GM15510 (cell line): ENCODE results near the gene PROCA1.

Experiments
- POLR2A ChIP-seq: IDR thresholded peaks from 3 replicates; pipeline ENCODE4 v1.6.1; 2011; ENCODE audit warnings: borderline replicate concordance; ENCODE audit not compliant: insufficient read length; ENCODE audit errors: extremely low read depth

Gene PROCA1

GRCh38 chr17:28735242-28735722 is 23.6 kb upstream of the PROCA1 start:
- TF ChIP-seq POLR2A: no peak

- TF ChIP-seq POLR2A: no peak
These were observed 23.1 kb upstream of the PROCA1 start for GRCh38 chr17:28734712-28735241.

GRCh38 chr17:28733346-28733745 is 21.7 kb upstream of the PROCA1 start:
- no peak for TF ChIP-seq POLR2A

DNA sequence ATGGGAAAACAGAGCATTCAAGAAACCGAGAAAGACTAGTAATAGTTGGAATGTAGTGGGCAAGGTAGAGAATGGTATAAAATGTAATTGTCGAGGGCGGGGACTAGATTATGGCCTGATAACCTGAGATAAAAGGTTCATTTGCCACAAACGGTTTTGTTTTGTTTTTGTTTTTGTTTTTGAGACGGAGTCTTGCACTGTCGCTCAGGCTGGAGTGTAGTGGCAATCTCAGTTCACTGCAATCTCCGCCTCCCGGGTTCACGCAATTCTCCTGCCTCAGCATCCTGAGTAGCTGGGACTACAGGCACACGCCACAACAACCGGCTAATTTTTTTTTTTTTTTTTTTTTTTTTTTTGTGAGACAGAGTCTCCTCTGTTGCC is 18.3 kb upstream of the PROCA1 start:
- no peak for TF ChIP-seq POLR2A

GRCh38 chr17:28728364-28729200 is 16.9 kb upstream of the PROCA1 start, which contains the start of gene NEK8:
Gene NEK8 (plus strand): TSS chr17:28728788. CDS start chr17:28728814, 26 bp downstream.
- peak; percentile 73 for TF ChIP-seq POLR2A

DNA sequence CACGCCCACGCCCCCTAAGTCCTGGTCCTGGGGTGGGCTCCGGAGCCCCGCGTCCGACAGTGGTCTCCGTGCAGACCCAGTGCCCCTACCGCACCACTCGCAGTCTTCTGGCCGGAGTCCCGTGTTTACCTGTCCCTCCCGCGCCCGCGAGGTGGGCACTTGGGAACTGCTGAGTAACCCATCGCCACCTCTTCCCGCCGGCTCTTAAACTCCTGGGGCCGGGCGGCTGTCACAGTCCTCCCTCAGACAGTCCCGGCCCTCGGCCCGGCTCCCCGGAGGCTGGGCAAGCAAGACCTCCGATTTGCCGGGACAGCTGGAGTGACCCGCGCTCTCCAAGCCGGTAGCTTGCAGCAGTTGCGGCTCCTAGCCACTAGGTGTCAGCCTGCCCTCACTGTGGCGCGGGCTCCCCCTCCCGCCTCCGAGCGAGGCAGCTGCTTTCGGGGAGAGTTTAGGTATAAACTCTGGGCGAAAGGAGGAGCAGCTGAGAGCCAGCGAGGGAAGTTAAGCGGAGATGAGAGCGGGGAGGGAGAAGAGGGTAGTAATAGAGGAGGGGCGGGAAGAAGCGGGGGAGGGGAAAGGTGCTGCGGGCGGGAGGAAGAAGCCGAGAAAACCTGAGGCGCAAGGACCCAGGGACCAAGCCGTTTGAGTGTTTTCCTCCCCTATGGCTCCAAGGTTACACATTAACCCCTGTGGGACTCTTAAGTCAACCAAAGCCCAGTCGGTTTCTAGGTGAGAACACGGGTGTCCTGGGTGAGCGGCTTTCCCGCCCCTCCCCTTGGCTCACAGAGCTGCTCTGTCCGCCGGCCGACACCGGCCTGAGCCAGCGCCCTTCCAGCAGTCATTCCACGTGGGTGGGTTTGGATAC is 15.2 kb upstream of the PROCA1 start:
- peak; percentile 62 for TF ChIP-seq POLR2A

GRCh38 chr17:28726226-28726626 is 14.5 kb upstream of the PROCA1 start, which contains the start of gene TLCD1:
Gene TLCD1 (minus strand): TSS chr17:28726233. CDS start chr17:28726097, 136 bp downstream.
- no peak for TF ChIP-seq POLR2A

- peak; percentile 79 for TF ChIP-seq POLR2A
These were observed 14.1 kb upstream of the PROCA1 start for GRCh38 chr17:28725660-28726225.

DNA sequence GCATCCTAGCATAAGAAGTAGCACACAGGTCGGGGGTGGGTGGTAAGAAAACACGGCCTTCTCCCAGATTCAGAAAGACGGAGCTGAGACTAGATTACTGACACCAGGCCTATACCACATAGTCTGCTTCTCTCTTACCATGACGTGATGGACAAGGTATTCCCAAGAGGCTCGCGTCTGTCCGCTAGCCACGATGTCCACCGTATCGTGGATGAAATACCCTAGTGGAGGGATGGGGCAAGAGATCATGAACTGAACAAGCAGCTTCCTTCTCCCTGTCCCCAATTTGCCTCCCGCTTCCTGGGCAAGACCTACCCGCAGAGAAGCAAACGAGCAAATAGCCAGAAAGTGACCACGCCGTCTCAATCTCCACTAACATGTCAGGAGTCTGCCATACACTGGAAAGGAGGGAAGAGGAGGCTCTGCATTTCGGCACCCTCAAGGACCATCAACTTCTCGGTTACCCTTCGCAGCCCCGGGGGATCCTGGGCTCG is 13.5 kb upstream of the PROCA1 start:
- TF ChIP-seq POLR2A: peak; percentile 42

GRCh38 chr17:28724500-28725165 is 12.9 kb upstream of the PROCA1 start:
- no peak for TF ChIP-seq POLR2A

DNA sequence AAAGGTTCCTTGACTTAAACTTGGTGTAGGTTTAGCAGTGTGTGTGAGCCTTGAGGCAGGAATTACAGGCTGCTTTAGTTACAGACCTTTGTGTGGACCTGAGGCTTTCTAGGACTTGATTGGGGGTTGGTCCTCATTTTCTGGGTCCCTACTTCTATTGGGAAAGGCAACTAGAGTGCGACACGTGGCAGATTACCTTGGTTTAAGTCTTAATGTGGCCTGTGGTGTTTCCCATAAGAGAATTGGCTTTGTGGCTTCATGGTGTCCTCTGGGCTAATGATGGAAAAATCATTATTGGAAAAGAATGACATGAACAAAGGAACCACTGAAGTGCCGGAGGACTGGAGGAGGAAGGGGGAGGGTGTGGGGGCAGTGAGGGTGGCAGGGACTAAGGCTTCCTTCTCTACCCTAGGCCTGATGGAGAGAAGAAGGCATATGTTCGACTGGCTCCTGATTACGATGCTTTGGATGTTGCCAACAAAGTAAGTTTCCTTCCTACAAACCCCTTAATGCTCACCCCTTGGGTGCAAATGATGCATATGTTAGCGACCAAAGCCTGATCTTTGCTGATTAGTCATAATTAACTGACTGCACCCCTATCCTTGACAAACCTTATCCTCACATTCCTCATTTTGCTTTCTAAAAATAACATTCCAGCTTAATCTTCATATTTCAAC is 11.6 kb upstream of the PROCA1 start:
- no peak for TF ChIP-seq POLR2A

GRCh38 chr17:28722417-28723158 is 10.9 kb upstream of the PROCA1 start:
- no peak for TF ChIP-seq POLR2A
